ENCODE results near the gene CDC45. TPM values are rescaled to one million over a fixed set of nuclear protein-coding genes. Genes with fewer than 3 reads are reported as not detected.

CDC45 gene
- total RNA-seq, 2 donors from 2014 or later: 64.2 to 99.9 TPM

GRCh38 chr22:19503367-19503766 is 23.6 kb downstream of the CDC45 start:
- Mint-ChIP-seq H3K36me3 (ENCODE audit: low read depth) (peaks cover 33% of the 10 kb centered on the region), H3K4me1 (peaks cover 10% of the 10 kb centered on the region), H3K4me3 (no peak overlapping the region), H3K27ac (no peak overlapping the region), H3K9me3 (no peaks in the 10 kb centered on the region), H3K27me3 (no peaks in the 10 kb centered on the region)
- no peak for ATAC-seq (replicated peaks)

- H3K9me3 Mint-ChIP-seq: no peaks in the 10 kb centered on the region
- ATAC-seq (replicated peaks): no peak
- H3K27me3 Mint-ChIP-seq: no peaks in the 10 kb centered on the region
- peaks cover 38% of the 10 kb centered on the region for H3K36me3 Mint-ChIP-seq (ENCODE audit: low read depth)
- no peak overlapping the region for H3K4me3 Mint-ChIP-seq
- H3K4me1 Mint-ChIP-seq: peaks cover 10% of the 10 kb centered on the region
- no peak overlapping the region for H3K27ac Mint-ChIP-seq
These were observed 24.1 kb downstream of the CDC45 start for GRCh38 chr22:19503869-19504268.

GRCh38 chr22:19504900-19505734 is 25.4 kb downstream of the CDC45 start:
- ATAC-seq (replicated peaks): no peak
- H3K9me3 Mint-ChIP-seq: no peaks in the 10 kb centered on the region
- H3K4me3 Mint-ChIP-seq: no peak overlapping the region
- H3K27me3 Mint-ChIP-seq: no peaks in the 10 kb centered on the region
- peaks cover 10% of the 10 kb centered on the region for H3K4me1 Mint-ChIP-seq
- H3K36me3 Mint-ChIP-seq (ENCODE audit: low read depth): peaks cover 46% of the 10 kb centered on the region
- peak overlapping the region; percentile 63 for H3K27ac Mint-ChIP-seq

- H3K27ac Mint-ChIP-seq: peak overlapping the region; percentile 63
- H3K36me3 Mint-ChIP-seq (ENCODE audit: low read depth): peaks cover 41% of the 10 kb centered on the region
- no peak overlapping the region for H3K4me3 Mint-ChIP-seq
- no peaks in the 10 kb centered on the region for H3K9me3 Mint-ChIP-seq
- H3K4me1 Mint-ChIP-seq: peaks cover 10% of the 10 kb centered on the region
- H3K27me3 Mint-ChIP-seq: no peaks in the 10 kb centered on the region
- ATAC-seq (replicated peaks): no peak
These were observed 26.0 kb downstream of the CDC45 start for GRCh38 chr22:19505735-19506126.

GRCh38 chr22:19506212-19506611 is 26.5 kb downstream of the CDC45 start:
- Mint-ChIP-seq H3K4me3 (no peak overlapping the region), H3K9me3 (no peaks in the 10 kb centered on the region), H3K27ac (peak overlapping the region; percentile 63), H3K36me3 (ENCODE audit: low read depth) (peaks cover 45% of the 10 kb centered on the region), H3K4me1 (peaks cover 10% of the 10 kb centered on the region), H3K27me3 (no peaks in the 10 kb centered on the region)
- ATAC-seq (replicated peaks): no peak

- no peaks in the 10 kb centered on the region for H3K9me3 Mint-ChIP-seq
- no peak overlapping the region for H3K4me3 Mint-ChIP-seq
- ATAC-seq (replicated peaks): no peak
- H3K27me3 Mint-ChIP-seq: no peaks in the 10 kb centered on the region
- H3K4me1 Mint-ChIP-seq: peaks cover 10% of the 10 kb centered on the region
- H3K36me3 Mint-ChIP-seq (ENCODE audit: low read depth): peaks cover 57% of the 10 kb centered on the region
- no peak overlapping the region for H3K27ac Mint-ChIP-seq
These were observed 27.8 kb downstream of the CDC45 start for GRCh38 chr22:19507534-19507861.

GRCh38 chr22:19508024-19508776 is 28.5 kb downstream of the CDC45 start:
- peaks cover 64% of the 10 kb centered on the region for H3K36me3 Mint-ChIP-seq (ENCODE audit: low read depth)

GRCh38 chr22:19509191-19509590 is 29.5 kb downstream of the CDC45 start:
- no peaks in the 10 kb centered on the region for H3K9me3 Mint-ChIP-seq
- no peaks in the 10 kb centered on the region for H3K27me3 Mint-ChIP-seq
- H3K36me3 Mint-ChIP-seq (ENCODE audit: low read depth): peaks cover 74% of the 10 kb centered on the region
- ATAC-seq (replicated peaks): no peak
- H3K27ac Mint-ChIP-seq: no peak overlapping the region
- H3K4me1 Mint-ChIP-seq: peaks cover 10% of the 10 kb centered on the region
- no peak overlapping the region for H3K4me3 Mint-ChIP-seq

More at GRCh38 chr22:19508024-19508776, 28.5 kb downstream of the CDC45 start:
- no peak overlapping the region for H3K27ac Mint-ChIP-seq
- ATAC-seq (replicated peaks): no peak
- no peak overlapping the region for H3K4me3 Mint-ChIP-seq
- no peaks in the 10 kb centered on the region for H3K9me3 Mint-ChIP-seq
- peaks cover 10% of the 10 kb centered on the region for H3K4me1 Mint-ChIP-seq
- no peaks in the 10 kb centered on the region for H3K27me3 Mint-ChIP-seq

GRCh38 chr22:19509923-19510322 is 30.2 kb downstream of the CDC45 start:
- Mint-ChIP-seq H3K27me3 (no peaks in the 10 kb centered on the region), H3K9me3 (no peaks in the 10 kb centered on the region), H3K4me1 (peaks cover 10% of the 10 kb centered on the region), H3K36me3 (ENCODE audit: low read depth) (peaks cover 79% of the 10 kb centered on the region), H3K4me3 (no peak overlapping the region), H3K27ac (no peak overlapping the region)
- no peak for ATAC-seq (replicated peaks)

- ATAC-seq (replicated peaks): no peak
- H3K27me3 Mint-ChIP-seq: no peaks in the 10 kb centered on the region
- H3K27ac Mint-ChIP-seq: no peak overlapping the region
- H3K36me3 Mint-ChIP-seq (ENCODE audit: low read depth): peaks cover 79% of the 10 kb centered on the region
- no peaks in the 10 kb centered on the region for H3K9me3 Mint-ChIP-seq
- H3K4me3 Mint-ChIP-seq: no peak overlapping the region
- H3K4me1 Mint-ChIP-seq: peaks cover 3% of the 10 kb centered on the region
These were observed 31.2 kb downstream of the CDC45 start for GRCh38 chr22:19510919-19511341.

GRCh38 chr22:19513823-19514222 is 34.1 kb downstream of the CDC45 start:
- no peaks in the 10 kb centered on the region for H3K4me1 Mint-ChIP-seq
- H3K9me3 Mint-ChIP-seq: no peaks in the 10 kb centered on the region
- H3K27ac Mint-ChIP-seq: no peak overlapping the region
- H3K27me3 Mint-ChIP-seq: no peaks in the 10 kb centered on the region
- H3K36me3 Mint-ChIP-seq (ENCODE audit: low read depth): peaks cover 61% of the 10 kb centered on the region
- no peak overlapping the region for H3K4me3 Mint-ChIP-seq
- no peak for ATAC-seq (replicated peaks)

- Mint-ChIP-seq H3K9me3 (no peaks in the 10 kb centered on the region), H3K36me3 (ENCODE audit: low read depth) (peaks cover 52% of the 10 kb centered on the region), H3K27ac (no peak overlapping the region), H3K4me3 (no peak overlapping the region), H3K4me1 (no peaks in the 10 kb centered on the region), H3K27me3 (no peaks in the 10 kb centered on the region)
- ATAC-seq (replicated peaks): no peak
These were observed 35.3 kb downstream of the CDC45 start for GRCh38 chr22:19514831-19515565.

GRCh38 chr22:19515654-19516377 is 36.1 kb downstream of the CDC45 start:
- H3K4me1 Mint-ChIP-seq: no peaks in the 10 kb centered on the region
- H3K9me3 Mint-ChIP-seq: no peaks in the 10 kb centered on the region
- no peaks in the 10 kb centered on the region for H3K27me3 Mint-ChIP-seq
- H3K27ac Mint-ChIP-seq: no peak overlapping the region
- H3K4me3 Mint-ChIP-seq: no peak overlapping the region
- H3K36me3 Mint-ChIP-seq (ENCODE audit: low read depth): peaks cover 52% of the 10 kb centered on the region
- no peak for ATAC-seq (replicated peaks)
